CD1c-positive myeloid dendritic cell (primary cell): ENCODE results near the gene TBC1D4.
"Not testable (repeated sequence)": the region's sequence is repeated elsewhere in the genome, so short reads cannot be mapped to it uniquely, and the experiment has no call there.

Source experiments
- DNase-seq: peaks from one replicate; pipeline ENCODE4 v3.0.0-alpha.2; 2016; ENCODE audit errors: extremely low spot score

The TBC1D4 gene

GRCh38 chr13:75285310-75285709, 196.7 kb downstream of the TBC1D4 start:
- DNase-seq = no peak

- DNase-seq = no peak
Measured at GRCh38 chr13:75279834-75280369, 202.1 kb downstream of the TBC1D4 start.

DNA sequence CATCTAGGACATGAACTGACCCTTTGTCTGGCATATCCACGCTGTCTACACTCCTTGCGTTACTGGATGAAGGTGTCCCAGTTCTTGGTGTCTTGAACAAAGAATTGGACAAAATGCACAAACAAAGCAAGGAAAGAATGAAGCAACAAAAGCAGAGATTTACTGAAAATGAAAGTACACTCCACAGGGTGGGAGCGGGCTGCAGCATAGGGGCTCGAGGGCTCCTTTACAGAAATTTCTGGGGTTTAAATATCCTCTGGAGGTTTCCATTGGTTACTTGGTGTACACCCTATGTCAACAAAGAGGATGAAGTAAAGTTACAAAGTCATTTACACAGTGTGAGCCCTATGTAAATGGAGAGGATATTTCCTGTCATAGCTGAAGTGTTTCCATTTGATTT, 208.3 kb downstream of the TBC1D4 start:
- DNase-seq = not testable (repeated sequence)

GRCh38 chr13:75271846-75272245, 210.1 kb downstream of the TBC1D4 start:
- DNase-seq = no peak

DNA sequence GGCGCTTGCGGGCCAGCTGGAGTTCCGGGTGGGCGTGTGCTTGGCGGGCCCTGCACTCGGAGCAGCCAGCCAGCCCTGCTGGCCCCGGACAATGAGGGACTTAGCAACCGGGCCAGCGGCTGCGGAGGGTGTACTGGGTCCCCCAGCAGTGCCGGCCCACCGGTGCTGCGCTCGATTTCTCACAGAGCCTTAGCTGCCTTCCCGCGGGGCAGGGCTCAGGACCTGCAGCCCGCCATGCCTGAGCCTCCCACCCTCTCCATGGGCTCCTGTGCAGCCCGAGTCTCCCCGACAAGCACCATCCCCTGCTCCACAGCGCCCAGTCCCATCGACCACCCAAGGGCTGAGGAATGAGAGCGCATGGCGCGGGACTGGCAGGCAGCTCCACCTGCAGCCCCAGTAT, 213.5 kb downstream of the TBC1D4 start:
- DNase-seq = not testable (repeated sequence)

DNA sequence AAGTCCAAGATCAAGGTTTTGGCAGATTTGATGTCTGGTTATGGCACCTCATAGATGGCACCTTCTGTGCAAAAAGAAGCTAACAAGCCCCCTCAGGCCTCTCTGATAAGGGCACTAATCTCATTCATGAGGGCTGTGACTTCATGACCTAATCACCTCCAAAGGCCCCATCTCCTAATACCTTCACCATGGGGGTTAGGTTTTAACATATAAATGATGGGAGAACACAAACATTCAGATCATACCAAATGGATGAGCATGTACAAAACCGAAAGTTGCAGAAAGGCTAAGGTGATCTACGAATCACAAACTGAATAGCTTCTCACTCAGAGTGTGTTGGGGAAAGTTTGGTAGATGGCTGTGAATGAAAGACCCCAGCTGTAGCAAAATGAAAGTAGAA, 217.4 kb downstream of the TBC1D4 start:
- DNase-seq = no peak

DNA sequence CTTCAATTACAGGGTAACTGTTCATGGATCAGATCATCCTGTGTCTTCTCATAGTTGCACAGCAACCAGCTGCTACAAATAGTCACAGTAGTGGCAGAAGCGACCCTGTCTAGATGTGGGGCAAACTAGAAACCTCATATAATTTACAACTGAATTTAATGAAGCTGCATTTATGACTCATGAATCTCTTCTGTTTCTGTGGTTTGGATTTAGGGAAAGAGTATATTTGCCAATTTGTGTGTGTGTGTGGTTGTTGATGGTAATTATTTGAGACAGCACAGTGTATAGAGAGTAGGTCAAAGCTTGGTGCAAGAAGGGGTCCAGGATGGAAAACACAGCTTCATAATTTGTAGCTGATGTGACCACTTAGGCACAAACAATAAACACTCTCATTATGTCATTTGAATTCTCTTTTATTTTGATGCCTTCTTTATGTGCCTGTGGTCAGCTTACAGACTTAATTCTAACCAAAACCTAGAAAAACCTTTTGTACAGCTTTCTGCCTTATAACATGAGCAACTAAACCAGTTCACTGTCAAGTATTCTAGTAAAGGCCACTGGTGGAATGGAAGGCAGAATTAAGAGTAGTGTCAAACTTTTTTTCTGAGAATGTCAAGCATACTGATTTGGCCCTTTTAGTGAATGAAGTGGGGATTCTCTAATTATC, 218.1 kb downstream of the TBC1D4 start:
- DNase-seq = no peak

- peak; percentile 9 for DNase-seq
Measured at GRCh38 chr13:75258159-75258782, 223.7 kb downstream of the TBC1D4 start.

- no peak for DNase-seq
Measured at GRCh38 chr13:75256922-75257321, 225.0 kb downstream of the TBC1D4 start.

DNA sequence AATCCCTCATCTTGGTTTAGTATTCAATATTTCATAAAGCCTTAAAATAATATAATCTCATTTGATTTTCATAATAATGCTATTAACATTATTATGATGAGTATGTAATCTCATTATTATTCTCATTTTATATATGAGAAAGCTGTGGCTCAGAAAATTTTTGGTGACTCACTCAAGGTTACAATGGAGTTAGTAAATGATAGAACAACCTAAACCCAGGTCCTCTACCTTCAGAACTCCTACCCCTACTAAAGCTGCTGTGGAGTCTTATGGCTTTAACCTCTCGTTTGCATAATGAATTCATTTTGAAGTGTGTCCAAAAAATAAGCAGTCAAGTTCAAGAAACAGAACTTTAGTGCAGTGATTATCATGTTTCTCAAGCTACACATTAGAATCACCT, 226.3 kb downstream of the TBC1D4 start:
- no peak for DNase-seq

- no peak for DNase-seq
Measured at GRCh38 chr13:75255147-75255546, 226.8 kb downstream of the TBC1D4 start.

DNA sequence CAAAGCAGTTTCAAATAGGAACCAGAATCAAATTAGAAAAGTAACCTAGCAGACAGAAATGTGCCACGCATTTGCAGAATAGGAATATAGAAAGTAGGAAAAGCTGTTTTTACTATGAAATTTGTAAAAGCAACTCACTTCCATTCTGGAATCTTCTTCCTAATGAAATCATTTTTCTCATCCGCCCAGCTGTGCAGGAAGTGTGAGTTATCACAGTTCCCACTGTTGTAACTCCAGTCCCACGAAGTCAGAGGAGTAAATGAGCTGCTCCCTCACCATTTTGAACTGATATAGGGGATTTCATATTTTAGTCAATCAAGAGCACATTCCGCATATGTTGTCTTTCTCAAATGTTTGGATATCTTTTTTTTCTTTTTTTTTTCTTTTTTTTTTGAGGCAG, 230.8 kb downstream of the TBC1D4 start:
- DNase-seq = no peak

DNA sequence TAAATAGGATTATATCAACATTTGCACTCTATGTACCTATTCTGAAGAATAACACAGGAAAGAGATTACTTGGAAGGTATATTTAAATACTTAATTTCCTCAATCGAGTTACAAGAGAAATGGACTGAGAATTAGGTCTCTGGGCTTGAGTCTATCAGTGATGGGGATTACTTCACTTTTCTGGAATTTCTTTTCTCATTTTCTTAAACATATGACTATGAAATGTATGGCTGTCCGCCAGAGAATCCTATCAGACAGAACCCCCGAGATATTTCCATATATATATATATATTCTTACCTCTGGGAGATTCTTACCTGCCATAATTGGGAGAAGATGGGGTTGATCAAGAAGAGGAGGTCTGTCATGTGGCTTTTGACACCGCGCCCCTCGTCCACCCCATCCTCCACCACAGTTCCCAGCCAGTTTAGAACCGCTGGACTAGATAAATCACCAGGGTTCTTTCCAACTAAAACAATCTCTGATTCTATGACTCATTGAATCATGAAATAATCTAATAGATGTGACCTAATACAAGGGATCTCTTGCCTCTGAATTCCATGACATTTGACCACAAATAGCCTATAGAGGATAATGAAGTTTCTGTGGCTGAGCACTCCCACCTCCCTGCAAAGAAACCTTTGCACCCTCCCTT, 231.3 kb downstream of the TBC1D4 start:
- no peak for DNase-seq

DNA sequence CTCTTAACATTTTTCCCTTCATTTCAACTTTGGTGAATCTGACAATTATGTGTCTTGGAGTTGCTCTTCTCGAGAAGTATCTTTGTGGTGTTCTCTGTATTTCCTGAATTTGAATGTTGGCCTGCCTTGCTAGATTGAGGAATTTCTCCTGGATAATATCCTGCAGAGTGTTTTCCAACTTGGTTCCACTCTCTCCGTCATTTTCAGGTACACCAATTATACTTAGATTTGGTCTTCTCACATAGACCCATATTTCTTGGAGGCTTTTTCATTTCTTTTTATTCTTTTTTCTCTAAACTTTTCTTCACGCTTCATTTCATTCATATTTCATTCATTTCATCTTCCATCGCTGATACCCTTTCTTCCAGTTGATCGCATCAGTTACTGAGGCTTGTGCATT, 236.4 kb downstream of the TBC1D4 start:
- not testable (repeated sequence) for DNase-seq

GRCh38 chr13:75240240-75240639, 241.7 kb downstream of the TBC1D4 start:
- DNase-seq = not testable (repeated sequence)

DNA sequence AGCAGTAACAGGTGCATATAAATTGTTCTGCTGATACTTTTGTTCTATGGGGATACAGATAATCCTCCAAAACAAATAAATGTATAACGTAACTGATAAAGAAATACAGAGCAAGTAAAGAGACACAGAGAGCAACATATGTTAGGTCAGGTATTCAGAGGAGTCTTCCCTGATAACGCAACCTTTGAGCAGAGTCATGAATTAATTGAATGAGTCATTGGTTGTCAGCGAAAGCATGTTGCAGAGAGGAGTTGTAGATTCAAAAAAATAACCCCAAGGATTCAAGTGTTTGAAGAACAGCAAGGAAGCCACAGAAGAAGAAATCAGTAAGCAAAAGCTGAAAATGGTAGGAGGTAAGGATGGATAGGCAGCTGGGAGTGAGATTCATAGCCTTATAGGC, 245.2 kb downstream of the TBC1D4 start:
- DNase-seq = no peak
